ENCODE data around the gene EXOC2.

DNA sequence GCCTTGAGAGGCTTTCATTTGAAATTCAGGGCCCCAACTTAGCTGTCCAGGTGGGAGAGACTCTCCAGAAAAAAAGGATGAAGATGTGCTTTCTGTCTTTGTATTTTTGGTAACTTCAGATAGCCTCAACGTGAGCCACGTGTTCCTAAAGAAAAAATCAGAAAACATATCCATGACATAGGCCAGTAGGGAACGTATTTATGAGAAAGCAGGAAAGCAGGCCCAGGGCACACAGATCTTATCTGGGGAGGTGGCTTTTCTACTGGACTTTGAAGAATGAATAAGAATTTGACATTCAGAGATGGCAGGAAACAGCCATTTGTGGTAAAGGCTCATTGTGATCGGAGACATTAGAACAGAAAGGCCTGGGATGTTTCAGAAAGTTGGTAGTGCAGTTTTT is 21.2 kb upstream of the EXOC2 start:
- TF ChIP-seq BHLHE40 (IDR thresholded peaks at IDR 0.05; ENCODE audit: borderline replicate concordance): no peak
- no peak for TF ChIP-seq ARNT (IDR thresholded peaks at IDR 0.05)
- TF ChIP-seq FOXK2 (IDR thresholded peaks at IDR 0.05): no peak
- no peak for TF ChIP-seq HDGF (IDR thresholded peaks at IDR 0.05; ENCODE audit: borderline replicate concordance)
- no peak for TF ChIP-seq ZNF384 (IDR thresholded peaks at IDR 0.05)
